HT1080 (cell line): ENCODE results near the gene HMGXB3. TPM values are rescaled to one million over a fixed set of nuclear protein-coding genes. Genes with fewer than 3 reads are reported as not detected.

ENCODE experiments used
- DNase-seq: peaks from one replicate; pipeline ENCODE4 v3.0.0-alpha.2; 2015; ENCODE audit warnings: low read depth
- total RNA-seq: library from RNA; depleted of rRNA; stranded (reverse); fragments of >200 nt; shearing (Covaris generic); gene quantifications from 2 replicates; pipeline ENCODE4 v1.2.3, GENCODE V29; 2014

HMGXB3 gene
- total RNA-seq, 1 experiment from 2014 or later = 56.3 TPM

DNA sequence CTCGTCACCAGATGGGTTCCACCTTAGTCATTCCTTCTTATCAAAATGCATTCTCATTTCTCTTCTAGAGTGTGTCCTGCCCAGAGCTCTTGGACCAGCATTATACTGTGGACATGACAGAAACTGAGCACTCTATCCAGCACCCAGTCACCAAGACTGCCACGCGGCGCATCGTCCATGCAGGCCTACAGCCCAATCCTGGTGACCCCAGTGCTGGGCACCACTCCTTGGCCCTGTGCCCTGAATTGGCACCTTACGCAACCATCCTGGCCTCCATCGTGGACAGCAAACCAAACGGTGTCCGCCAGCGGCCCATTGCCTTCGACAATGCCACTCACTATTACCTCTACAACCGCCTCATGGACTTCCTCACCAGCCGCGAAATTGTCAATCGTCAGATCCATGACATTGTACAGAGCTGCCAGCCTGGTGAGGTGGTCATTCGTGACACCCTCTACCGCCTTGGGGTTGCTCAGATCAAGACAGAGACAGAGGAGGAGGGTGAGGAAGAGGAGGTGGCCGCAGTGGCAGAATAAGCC lies 51.2 kb downstream of the HMGXB3 start:
- no peak for DNase-seq

DNA sequence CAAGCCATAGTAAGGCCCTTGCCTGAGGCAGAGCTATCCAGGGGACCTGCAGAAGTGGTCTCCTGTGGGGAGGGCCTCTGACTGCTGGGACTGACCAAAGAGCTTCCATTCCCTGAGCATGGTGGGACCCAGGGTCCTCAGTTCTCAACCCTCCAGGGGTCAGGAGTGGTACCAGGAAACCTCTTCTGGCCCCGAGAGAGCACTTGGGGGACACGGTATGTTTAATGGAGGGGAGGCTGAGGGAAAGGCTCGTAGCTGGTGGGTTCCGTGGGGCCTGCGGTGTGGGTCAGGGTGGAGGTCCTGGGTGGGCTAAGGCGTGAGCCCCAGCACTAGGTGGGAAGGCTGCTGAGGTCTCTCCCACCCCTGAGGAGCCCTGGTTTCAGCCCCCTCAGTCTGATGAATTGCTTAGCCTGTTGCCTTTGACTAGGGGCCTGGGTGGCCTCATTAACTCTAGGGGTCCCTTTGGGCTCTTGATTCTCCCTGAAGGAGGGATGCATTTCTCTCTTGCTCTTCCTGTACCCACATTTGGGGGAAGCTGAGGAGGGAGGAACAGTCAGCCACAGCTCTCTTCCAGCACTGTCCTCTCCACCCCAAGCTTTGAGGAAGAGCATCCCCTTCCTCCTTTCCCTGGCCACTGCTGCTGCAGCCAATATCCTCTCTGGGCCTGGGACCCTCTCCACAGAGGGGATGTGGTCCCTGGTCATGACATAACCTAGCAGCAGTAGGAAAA lies 51.9 kb downstream of the HMGXB3 start:
- no peak for DNase-seq

DNA sequence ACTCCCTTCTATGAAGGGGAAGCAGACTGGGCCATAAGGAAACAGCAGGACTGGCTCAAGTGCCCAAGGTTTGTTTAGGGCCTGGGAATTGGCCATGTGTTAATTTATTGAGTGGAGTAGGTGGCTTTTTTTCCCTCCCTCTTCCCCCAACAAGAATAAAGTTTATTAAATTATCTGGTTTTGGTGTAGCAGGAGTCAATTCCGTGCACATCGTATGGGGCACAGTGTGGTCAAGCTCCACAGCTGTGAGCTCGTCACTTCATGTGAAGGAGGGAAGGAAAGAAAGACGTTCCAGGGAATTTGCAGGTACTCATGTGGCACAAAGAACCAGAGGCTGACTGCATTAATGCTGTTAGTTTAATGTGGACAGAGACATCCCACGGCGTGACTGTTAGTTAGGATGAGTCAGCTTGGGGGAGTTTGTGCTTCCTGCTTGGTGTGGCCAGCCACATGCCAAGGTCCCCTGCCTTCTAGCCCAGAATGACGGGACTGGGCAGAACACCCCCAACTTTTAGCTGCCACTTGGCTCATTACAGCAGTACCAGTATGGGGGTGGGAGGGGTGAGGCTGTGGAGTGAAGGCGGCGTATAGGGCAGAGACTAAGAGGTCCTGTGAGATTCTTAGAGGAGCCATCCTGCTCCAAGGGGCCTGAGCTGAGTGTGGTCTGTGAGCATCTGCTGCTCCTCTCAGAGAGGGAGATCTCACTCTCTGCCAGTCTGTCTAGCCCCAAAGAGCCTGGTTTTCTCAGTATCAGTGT lies 52.6 kb downstream of the HMGXB3 start:
- peak; percentile 93 for DNase-seq

DNA sequence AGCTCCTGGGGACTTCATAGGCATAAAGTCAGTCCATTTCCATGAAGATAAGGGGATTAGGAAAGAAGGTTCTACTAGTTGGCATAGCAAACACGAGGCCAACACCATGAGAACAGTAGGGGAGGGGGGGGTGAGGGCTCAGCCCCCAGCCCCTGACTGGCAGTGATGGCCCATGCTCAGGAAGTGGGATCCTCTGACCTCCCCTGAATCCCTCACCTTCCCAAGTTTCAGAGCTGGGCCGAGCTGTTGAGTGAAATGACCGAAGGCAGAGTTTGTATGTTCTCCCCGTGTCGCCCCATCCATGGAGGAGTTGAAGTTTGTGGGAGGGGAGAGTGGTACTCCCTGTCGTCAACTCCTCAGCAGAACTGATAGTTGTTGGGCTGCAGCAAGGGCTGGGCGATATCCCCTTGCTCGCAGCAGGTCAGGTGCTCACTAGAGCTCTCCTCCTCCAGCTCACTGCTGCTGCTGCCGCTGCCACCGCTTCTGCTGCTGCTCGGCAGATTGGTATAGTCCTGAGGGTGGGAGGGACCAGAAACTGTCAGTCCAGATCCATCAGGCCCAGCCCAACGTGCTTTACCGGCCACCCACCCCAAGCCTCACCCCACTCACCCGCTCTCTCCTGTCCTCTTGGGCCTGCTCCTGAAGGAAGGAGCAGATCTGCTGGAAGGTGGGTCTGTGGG lies 53.3 kb downstream of the HMGXB3 start:
- no peak for DNase-seq

DNA sequence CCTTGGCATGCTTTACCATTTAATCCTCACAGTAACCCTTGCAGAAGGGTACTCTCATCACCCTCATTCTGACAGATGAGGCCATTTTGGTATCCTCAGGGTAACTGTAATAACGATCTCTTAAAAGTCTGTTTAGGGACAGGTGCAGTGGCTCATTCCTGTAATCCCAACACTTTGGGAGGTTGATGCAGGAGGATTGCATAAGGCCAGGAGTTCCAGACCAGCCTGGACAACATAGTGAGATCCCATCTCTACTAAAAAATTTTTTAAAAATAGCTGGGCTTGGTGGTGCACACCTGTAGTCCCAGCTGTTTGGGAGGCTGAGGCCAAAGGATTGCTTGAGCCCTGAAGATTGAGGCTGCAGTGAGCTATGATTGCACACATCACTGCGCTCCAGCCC lies 54.0 kb downstream of the HMGXB3 start:
- no peak for DNase-seq

DNA sequence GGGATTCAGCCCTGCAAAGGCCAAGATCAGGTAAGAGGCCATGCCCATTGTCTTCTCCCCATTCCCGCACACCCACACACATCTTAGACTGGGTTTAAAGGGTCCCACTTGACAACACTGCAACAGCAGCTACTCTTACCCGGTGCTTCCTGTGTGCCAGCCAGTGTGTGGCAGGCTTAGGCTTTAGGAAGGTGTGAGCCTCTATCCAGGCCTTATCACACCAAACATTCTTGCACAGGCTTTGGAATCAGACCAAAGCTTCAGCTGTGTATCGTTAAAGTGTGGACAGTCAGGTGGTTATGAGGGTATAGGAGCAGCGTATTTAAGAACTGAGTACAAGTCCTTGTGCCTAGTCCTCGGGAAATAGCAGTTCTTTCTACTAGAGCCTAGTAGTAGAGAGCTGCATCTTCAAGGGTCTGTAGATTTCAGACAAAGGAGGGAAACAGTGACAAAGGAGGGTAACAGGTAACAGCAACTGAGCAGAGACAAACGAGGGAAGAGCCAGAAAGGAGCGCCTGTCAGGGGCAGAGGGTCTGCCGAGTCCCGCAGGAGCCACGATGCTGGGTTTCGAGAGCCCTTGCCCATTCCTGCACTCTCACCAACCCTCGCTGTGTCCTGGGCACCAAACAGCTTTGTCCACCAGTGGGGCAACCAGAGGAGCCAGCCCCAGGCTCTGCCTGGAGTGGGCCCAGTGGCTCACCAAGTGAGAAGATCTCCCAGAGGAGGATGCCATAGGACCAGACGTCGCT lies 55.0 kb downstream of the HMGXB3 start:
- DNase-seq = no peak

DNA sequence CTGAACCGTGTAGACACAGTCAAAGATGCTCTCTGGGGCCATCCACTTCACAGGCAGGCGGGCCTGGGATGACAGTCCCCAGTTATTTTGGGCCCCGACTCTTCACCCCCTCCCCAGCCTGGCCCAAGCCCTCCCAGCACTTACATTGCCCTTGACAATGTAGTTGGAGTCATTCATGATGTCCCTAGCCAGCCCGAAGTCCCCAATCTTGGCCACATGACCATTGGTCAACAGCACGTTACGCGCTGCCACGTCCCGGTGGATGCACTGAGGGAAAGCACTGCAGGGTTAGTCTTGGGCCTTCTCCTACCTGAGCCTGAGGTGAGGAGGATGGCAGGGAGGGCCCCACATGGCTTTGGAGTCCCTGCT lies 55.5 kb downstream of the HMGXB3 start:
- no peak for DNase-seq

DNA sequence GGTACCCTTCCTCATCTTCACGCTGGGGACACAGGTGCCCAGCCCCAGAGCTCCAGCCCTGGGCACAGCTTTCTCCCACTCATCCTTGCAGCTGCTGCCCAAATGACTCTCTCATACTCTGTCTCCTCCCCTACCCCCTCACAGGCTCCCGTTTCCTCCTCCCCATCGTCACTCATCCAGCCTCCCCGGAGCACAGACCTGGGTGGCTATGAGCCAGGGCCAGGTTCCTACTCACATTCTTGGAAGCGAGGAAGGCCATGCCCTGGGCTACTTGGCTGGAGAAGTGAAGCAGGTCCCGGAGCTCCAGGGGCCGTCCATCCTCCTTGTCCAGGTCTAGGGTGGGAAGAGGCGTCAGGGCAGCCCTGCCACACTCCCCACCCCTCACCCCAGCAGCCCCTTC lies 56.5 kb downstream of the HMGXB3 start:
- no peak for DNase-seq

DNA sequence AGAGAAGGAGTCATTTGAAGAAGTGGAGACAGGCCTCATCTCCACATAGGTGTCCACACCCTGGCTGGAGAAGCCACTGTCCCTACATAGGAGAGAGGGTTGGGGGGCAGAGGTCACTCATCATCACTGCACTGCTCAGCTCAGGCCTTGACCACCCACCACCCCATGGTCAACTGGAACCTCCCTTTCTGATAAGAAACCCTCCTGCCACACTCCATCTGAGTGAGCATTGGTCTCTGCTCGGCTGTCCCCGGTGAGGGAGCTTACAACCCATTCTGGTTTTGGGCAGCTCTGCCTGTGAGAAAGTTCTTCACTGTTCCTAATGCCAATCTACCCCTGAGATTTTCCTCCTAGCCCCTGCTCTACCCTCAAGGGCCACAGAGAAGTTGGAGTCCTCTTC lies 57.0 kb downstream of the HMGXB3 start:
- DNase-seq = no peak

DNA sequence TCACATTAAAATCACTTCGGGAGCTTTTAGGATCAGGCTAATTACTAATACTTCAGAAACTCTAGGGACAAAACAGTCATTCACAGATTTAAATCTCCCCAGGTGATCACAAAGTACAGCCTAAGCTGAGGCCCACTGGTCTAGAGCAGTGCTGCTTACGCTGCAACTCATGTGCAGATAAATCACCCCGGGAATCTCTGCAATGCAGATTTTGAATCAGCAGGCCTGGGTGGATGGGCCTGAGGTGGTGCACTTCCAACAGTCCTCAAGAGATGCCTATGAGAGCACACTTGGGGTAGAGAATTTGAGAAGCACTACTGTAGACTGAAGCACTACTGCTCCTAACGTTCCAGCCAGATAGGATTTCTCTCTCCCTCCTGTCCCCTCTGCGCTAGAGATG lies 57.5 kb downstream of the HMGXB3 start:
- no peak for DNase-seq

DNA sequence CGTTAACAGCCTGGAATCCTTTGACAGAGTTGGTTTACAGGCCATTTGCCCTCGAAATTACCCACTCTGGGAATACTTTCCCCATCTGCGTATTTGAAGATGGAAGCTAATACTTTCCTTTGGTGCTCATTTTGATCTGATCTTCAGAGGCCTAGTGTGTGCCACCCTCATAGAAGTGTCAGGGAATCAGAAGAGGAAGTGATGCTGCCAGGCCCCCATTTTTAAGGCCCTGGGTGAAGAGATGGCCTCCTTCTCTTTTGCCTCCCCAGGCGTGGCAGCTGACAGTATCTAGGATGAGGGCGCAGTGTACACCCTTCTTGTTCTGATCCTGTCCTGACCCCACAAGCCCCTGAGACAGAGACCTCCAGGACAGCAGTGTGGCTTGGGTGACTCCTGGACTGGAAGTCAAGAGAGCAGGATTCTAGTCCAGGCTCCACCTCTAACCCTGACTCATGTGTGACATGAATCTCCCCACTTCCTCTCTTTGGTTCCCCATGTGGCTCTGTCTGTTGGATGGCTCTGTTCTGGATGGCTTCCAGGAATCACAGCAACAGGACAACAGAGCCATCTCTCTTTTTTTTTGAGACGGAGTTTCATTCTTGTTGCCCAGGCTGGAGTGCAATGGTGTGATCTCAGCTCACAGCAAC lies 58.1 kb downstream of the HMGXB3 start:
- DNase-seq = peak; percentile 94

DNA sequence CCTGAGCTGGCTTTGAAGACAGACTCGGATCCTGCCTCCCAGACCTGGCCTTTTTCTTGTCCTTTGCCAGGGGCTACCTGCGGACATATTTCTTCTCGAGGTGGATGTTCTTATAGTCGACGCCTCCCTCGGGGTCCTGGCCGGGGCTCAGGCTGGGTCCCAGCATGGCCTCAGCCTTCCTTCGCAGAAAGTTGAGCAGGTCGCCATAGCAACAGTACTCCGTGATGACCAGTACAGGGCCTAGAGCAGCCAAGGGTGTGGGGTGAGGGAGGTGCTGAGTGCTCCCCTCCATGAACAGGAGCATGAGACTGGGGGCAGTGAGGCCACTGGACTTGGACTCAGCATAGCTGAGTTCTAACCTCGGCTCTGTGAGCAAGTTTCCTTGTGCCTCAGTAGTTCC lies 59.1 kb downstream of the HMGXB3 start:
- DNase-seq = no peak

DNA sequence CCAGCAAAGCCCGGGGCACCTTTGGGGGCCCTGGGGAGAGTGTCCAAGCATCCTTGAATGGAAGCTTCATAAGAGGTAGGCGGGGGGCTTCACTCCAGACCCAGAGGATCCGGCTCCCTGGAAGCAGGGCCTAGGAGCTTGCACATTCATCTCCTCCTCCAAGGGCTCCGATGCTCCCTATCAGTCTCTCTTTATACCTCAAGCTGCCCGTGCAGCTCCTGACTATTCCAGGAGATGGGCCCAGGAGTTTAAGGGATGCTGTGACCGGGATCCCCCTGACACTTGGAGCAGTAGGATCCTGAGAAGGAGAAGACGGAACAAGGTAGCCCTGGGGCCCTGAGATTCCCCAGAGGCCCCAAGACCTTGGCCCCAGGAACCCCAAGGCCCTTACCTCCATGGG lies 59.9 kb downstream of the HMGXB3 start:
- DNase-seq = no peak

DNA sequence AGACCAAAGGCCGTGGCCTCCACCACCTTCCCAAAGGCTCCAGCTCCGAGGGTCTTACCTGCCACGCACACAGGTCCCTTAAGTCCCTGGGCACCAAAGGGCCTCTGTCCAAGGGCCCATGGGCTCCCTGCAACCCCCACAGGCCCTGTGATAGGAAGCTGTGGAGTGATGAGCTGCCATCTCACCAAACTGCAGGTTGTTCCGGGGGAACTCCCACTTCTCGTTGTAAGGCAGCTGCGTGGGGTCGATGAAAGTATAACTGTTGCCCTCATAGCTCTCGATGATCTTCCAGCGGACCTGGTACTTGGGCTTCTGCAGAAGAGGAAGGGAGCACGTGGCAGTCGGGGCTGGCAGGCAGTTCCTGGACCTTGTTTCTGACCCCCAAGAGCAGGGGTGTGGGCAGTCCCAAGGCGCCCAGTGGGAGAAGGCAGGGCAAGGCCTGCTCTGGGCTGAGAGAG lies 61.0 kb downstream of the HMGXB3 start:
- DNase-seq = no peak

DNA sequence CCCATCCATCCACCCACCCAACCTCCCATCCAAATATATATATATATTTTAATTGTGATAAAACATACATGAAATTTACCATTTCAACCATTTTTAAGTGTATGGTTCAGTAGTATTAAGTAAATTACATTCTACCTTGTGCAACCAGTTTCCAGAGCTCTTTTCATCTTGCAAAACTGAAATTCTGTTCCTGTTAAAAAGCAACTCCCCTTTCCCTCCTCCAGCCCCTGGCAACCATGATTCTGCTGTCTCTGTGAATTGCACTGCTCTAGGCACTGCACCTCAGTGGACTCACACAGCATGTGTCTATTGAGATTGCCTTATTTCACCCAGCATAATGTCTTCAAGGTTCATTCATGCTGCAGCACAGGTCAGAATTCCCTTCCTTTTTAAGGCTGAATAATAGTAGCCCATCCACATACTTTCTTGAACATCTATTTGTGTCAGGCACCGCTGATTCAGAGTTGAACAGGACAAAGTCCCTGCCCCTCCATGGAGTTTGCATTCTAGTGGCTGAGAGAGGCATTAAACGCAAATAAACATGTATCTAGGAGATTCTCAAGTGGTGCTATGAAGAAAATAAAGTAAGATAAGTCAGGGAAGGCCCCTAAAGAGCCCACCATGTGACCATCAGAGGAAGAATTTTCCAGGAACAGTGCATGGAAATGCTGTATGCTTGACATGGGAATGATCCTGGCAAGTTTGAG lies 61.8 kb downstream of the HMGXB3 start:
- DNase-seq = no peak

DNA sequence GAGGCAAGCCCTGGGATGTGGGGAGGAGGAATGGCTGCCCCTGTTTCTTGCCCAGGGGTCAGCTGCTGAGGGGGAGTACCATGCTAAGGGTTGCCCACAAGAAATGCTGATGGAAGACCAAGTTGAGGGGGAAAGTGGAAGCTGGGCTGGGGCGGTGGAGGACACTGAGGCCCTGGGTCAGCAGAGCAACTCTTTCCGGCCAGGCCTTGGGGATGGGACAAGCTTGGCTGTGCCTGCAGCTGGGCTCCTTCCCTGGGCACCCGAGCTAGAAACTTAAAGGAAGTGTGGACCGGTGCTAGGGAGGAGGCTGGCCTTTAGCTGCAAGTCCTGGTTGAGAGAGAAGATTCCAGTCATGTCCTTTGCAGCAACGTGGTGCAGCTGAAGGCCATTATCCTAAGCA lies 63.1 kb downstream of the HMGXB3 start:
- DNase-seq = no peak

DNA sequence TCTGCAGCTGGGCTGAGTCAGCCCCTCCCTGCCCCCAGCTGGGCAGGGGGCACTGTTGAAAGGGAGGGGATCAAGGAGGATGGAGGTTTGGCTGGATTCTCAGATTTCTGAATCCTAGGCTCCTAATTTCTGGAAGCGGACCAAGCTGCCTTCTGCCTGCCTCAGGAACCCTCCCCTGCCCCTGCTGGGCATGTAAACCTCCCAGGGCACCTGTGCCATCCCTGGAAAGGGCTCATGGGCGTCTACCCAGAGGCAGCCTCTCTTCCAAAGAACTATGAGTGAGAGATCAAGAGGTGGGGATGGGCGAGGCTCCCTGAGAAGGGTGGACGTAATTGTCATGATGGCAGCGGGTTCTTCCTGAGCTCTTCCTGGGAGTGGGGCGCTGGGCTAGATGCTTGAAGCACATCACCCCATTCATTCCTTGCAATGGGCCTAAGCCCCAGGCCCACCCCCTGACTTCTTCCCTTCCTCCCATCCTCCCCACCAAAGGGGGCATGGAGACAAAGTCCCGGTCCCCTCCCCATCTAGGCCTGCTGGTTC lies 64.2 kb downstream of the HMGXB3 start:
- peak; percentile 62 for DNase-seq

DNA sequence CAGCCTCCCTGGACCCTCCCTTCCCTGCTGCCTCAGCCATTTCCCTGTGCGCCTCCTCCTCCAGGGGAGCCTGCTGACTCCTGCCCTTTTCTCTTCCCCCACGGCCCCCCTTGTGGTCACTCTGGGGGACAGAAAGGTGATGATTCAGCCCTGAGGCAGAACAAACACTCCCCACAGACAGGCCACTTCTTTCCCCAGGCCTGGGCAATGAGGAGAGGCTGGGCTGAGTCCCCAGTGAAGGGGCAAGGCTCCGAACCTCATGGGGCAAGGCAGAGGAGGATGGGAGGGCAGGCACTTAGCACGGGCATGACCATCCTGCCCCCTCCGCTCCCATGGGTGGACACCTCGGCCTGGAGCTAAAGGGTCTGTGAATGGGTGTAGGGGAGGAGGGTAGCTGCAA lies 64.8 kb downstream of the HMGXB3 start:
- DNase-seq = peak; percentile 83

DNA sequence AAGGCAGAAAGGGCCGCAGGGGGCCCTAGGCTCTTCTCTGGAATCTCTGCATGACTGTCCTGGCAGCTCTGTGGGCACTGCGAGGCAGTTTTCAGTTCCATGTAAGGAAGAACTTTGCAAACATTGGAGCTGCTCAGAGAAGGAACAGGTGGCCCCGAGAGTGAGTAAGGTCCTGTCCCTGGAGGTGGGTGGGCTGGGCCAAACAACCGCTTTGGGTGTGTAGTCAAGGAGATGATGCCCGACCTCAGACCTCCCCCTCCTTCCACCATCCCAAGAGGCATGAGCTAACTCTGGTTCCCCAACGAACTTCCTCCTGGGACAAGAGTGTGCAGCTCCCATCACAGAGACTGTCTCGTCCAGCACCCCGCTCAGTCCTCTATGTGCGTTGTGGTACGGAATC lies 65.3 kb downstream of the HMGXB3 start:
- DNase-seq = peak; percentile 84

DNA sequence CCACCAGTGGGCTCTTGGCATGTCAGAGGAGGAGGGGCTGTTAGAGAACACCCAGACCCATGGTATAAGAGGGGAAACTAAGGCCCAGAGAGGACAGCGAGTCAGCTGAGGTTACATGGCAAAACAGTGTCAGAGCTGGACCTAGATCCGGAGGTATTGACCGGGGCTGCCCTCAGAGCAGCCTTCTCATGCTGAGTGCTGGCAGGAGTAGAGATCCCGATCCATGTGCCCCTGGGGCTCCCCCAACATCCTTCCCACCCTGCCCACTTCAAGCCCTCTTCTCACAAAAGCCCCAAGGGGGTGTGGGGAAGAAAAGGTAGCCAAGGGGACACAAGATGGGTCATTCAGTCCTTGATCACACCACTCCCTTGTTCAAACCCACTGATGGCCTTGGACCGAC lies 65.9 kb downstream of the HMGXB3 start:
- no peak for DNase-seq
